MM.1S (cell line): ENCODE results near the gene SYVN1.

Experiments used
- DNase-seq: peaks from one replicate; pipeline ENCODE4 v3.0.0-alpha.2; 2015
- H2AFZ ChIP-seq: fragments of 300-600 bp; sonication (generic); 2 replicates; pipeline ENCODE4 v1.6.0; 2016; ENCODE audit warnings: antibody characterized with exemption, low read length
- H3F3A ChIP-seq: fragments of 300-600 bp; sonication (generic); 2 replicates; pipeline ENCODE4 v1.6.1; 2016; ENCODE audit warnings: mild to moderate bottlenecking, antibody characterized with exemption, low read length, moderate library complexity, mixed read lengths; ENCODE audit not compliant: insufficient read depth
- H3K27ac ChIP-seq: fragments of 300-600 bp; sonication (generic); 2 replicates; pipeline ENCODE4 v1.5.1; 2016; ENCODE audit warnings: mild to moderate bottlenecking, low read length
- H3K27me3 ChIP-seq: fragments of 300-600 bp; sonication (generic); replicated peaks from 2 replicates; pipeline ENCODE4 v1.6.0; 2016; ENCODE audit warnings: low read length; ENCODE audit not compliant: insufficient read depth
- H3K36me3 ChIP-seq: fragments of 300-600 bp; sonication (generic); replicated peaks from 2 replicates; pipeline ENCODE4 v1.6.1; 2016; ENCODE audit warnings: mild to moderate bottlenecking, low read length, mixed read lengths; ENCODE audit not compliant: insufficient read depth
- H3K4me1 ChIP-seq: fragments of 300-600 bp; sonication (generic); 2 replicates; pipeline ENCODE4 v1.6.1; 2016; ENCODE audit warnings: low read length, mixed read lengths
- H3K4me2 ChIP-seq: fragments of 300-600 bp; sonication (generic); 2 replicates; pipeline ENCODE4 v1.6.0; 2016; ENCODE audit warnings: low read depth, low read length
- H3K4me3 ChIP-seq: fragments of 300-600 bp; sonication (generic); 2 replicates; pipeline ENCODE4 v1.5.1; 2016; ENCODE audit warnings: low read length, mixed read lengths
- H3K79me2 ChIP-seq: fragments of 300-600 bp; sonication (generic); 2 replicates; pipeline ENCODE4 v1.6.1; 2016; ENCODE audit warnings: mixed run types, low read length, mixed read lengths
- H3K9ac ChIP-seq: fragments of 300-600 bp; sonication (generic); 2 replicates; pipeline ENCODE4 v1.6.1; 2016; ENCODE audit warnings: low read length, mixed read lengths
- H3K9me2 ChIP-seq: fragments of 300-600 bp; sonication (generic); replicated peaks from 2 replicates; pipeline ENCODE4 v1.6.1; 2016; ENCODE audit warnings: mild to moderate bottlenecking, low read length, mixed read lengths; ENCODE audit not compliant: insufficient read depth
- H3K9me3 ChIP-seq: fragments of 300-600 bp; sonication (generic); replicated peaks from 2 replicates; pipeline ENCODE4 v1.6.1; 2016; ENCODE audit warnings: mild to moderate bottlenecking, low read length, mixed read lengths; ENCODE audit not compliant: insufficient read depth
- H4K20me1 ChIP-seq: fragments of 300-600 bp; sonication (generic); 2 replicates; pipeline ENCODE4 v1.6.1; 2016; ENCODE audit warnings: mild to moderate bottlenecking, low read length, moderate library complexity, mixed read lengths; ENCODE audit not compliant: insufficient read depth
- EZH2 ChIP-seq: fragments of 300-600 bp; sonication (generic); optimal IDR thresholded peaks from 2 replicates; pipeline ENCODE3; 2017; ENCODE audit warnings: low read depth, mild to moderate bottlenecking, antibody characterized with exemption, low read length, mixed read lengths
- EZH2phosphoT487 ChIP-seq: fragments of 300-600 bp; sonication (generic); IDR thresholded peaks from 2 replicates; pipeline ENCODE4 v1.6.1; 2018; ENCODE audit warnings: antibody characterized with exemption, low read length
- TF ChIP-seq, protein P1 (sequence below): fragments of 300-600 bp; sonication (generic); IDR thresholded peaks from 2 replicates; pipeline ENCODE4 v1.5.1; 2016; ENCODE audit warnings: antibody characterized with exemption, low read length, mixed read lengths

The SYVN1 gene

DNA sequence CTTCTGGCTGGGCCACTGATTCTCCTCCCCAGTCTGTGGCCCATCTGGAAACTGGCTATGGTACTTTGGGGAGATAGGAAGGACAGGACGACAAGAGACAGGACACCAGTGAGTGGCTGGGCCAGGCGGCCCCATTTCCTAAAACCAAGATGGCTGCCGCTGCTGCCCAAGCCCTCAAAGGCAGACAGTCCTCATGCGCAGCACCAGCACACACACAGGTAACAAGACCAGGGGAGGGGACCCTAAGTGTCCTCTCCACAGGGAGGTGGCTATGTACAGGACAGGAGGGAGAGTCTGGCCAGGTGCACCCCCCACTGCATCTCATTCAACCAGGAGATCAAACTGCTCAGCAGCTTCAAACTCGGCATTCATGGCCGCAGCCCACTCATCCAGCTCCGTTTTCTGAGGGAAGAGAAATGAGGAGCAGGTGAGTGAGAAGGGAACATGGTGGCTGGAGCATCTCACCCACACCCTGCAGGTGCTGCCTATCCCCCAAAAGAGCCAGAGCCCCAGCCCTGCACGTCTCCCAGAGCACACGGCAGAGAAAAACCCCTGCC is 55.5 kb downstream of the SYVN1 start:
- Histone ChIP-seq H3K4me3 (no peak overlapping the region), H4K20me1 (no peaks in the 10 kb centered on the region), H3K9me2 (no peaks in the 10 kb centered on the region), H3K27me3 (no peaks in the 10 kb centered on the region), H3K27ac (peak overlapping the region; percentile 37; the same call in 1 of the 2 replicates), H2AFZ (no peak overlapping the region), H3K36me3 (0 out of 2 replicates have a peak, but pooled peaks cover 6% of the 10 kb centered on the region), H3K4me2 (peak overlapping the region; percentile 12; the same call in 1 of the 2 replicates), H3K9ac (no peak overlapping the region), H3F3A (peaks cover 18% of the 10 kb centered on the region; the same call in 1 of the 2 replicates), H3K79me2 (peaks cover 70% of the 10 kb centered on the region), H3K9me3 (no peaks in the 10 kb centered on the region), H3K4me1 (peaks cover 30% of the 10 kb centered on the region)
- TF ChIP-seq, protein P1, sequence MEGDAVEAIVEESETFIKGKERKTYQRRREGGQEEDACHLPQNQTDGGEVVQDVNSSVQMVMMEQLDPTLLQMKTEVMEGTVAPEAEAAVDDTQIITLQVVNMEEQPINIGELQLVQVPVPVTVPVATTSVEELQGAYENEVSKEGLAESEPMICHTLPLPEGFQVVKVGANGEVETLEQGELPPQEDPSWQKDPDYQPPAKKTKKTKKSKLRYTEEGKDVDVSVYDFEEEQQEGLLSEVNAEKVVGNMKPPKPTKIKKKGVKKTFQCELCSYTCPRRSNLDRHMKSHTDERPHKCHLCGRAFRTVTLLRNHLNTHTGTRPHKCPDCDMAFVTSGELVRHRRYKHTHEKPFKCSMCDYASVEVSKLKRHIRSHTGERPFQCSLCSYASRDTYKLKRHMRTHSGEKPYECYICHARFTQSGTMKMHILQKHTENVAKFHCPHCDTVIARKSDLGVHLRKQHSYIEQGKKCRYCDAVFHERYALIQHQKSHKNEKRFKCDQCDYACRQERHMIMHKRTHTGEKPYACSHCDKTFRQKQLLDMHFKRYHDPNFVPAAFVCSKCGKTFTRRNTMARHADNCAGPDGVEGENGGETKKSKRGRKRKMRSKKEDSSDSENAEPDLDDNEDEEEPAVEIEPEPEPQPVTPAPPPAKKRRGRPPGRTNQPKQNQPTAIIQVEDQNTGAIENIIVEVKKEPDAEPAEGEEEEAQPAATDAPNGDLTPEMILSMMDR: no peak
- TF ChIP-seq EZH2 (no peak), EZH2phosphoT487 (no peak)
- DNase-seq: no peak

DNA sequence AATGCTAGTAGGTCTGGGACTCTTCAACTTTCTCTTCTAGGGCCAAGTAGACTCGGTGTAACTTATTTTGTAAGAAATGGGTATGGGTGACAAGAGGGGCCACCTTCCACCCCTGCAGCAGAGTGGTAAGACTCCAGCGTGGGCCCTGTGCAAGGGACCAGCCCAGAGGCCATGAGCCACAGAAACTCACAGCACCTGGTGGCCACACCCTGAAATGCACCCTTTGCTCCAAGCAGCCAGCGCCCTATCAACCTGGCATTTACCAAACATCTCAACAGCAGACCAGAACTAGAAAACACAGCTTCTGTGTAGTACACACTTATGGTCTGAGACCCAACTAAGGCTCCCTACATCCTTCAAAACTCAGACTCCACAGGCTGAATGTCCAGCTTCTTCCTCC is 56.2 kb downstream of the SYVN1 start:
- Histone ChIP-seq H3K9me3 (no peaks in the 10 kb centered on the region), H3K79me2 (peaks cover 63% of the 10 kb centered on the region), H3K27me3 (no peaks in the 10 kb centered on the region), H3K9ac (no peak overlapping the region), H3K4me3 (no peak overlapping the region), H3K36me3 (0 out of 2 replicates have a peak, but pooled peaks cover 6% of the 10 kb centered on the region), H3F3A (peaks cover 18% of the 10 kb centered on the region; the same call in 1 of the 2 replicates), H4K20me1 (no peaks in the 10 kb centered on the region), H3K9me2 (no peaks in the 10 kb centered on the region), H3K27ac (peak overlapping the region; percentile 37; the same call in 1 of the 2 replicates), H2AFZ (no peak overlapping the region), H3K4me1 (peaks cover 30% of the 10 kb centered on the region), H3K4me2 (no peak overlapping the region)
- TF ChIP-seq EZH2phosphoT487: no peak
- TF ChIP-seq, protein P1: peak; percentile 76
- no peak for TF ChIP-seq EZH2
- DNase-seq: peak; percentile 65

DNA sequence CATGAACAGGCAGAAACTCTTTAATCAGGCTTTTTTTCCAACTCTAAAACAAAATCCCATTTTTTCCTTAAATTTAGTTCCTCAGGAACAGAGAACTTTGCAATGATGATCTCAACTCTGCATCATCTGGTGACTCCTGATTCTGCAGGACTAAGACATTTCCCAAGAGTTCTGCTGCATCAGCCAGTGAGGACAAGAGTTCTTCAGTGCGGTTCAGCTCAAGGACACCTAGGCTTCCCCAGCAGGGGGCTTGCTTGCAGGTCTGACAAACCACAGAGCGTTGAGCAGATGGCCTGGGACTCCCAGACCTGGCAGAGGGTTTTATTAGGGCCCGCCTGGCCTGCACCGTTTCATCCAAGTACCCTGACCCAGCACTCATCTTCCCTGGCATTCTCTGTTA is 56.9 kb downstream of the SYVN1 start:
- Histone ChIP-seq H3K79me2 (peaks cover 56% of the 10 kb centered on the region), H3K9ac (no peak overlapping the region), H3F3A (peaks cover 18% of the 10 kb centered on the region; the same call in 1 of the 2 replicates), H4K20me1 (no peaks in the 10 kb centered on the region), H3K4me3 (no peak overlapping the region), H3K36me3 (0 out of 2 replicates have a peak, but pooled peaks cover 6% of the 10 kb centered on the region), H3K4me1 (peaks cover 25% of the 10 kb centered on the region), H3K27ac (no peak overlapping the region), H3K27me3 (no peaks in the 10 kb centered on the region), H3K4me2 (no peak overlapping the region), H2AFZ (no peak overlapping the region), H3K9me3 (no peaks in the 10 kb centered on the region), H3K9me2 (no peaks in the 10 kb centered on the region)
- no peak for DNase-seq
- TF ChIP-seq, protein P1: no peak
- no peak for TF ChIP-seq EZH2phosphoT487
- no peak for TF ChIP-seq EZH2
